Peyer's patch (tissue), 4 donors: Measurements from ENCODE around the gene OCA2.

ENCODE experiments used
- POLR2A ChIP-seq, 2 donors: fragments of 450-650 bp; IDR thresholded peaks; one replicate each; pipeline ENCODE4 v1.5.1; 2017; ENCODE audit warnings: antibody characterized with exemption in 2 of 2, mild to moderate bottlenecking in 2 of 2, moderate library complexity in 2 of 2
- TF ChIP-seq, protein P1 (sequence below), 6 experiments: fragments of 450-650 bp in 4 of 6; fragments of 200-600 bp in 2 of 6; sonication (generic) in 1 of 6; IDR thresholded peaks; one replicate each; pipeline ENCODE4 v1.5.1; 2017 to 2019; ENCODE audit warnings: antibody characterized with exemption in 6 of 6, mild to moderate bottlenecking in 3 of 6, moderate library complexity in 1 of 6

GRCh38 chr15:28051955-28052633, 47.0 kb downstream of the OCA2 start:
- TF ChIP-seq, protein P1, sequence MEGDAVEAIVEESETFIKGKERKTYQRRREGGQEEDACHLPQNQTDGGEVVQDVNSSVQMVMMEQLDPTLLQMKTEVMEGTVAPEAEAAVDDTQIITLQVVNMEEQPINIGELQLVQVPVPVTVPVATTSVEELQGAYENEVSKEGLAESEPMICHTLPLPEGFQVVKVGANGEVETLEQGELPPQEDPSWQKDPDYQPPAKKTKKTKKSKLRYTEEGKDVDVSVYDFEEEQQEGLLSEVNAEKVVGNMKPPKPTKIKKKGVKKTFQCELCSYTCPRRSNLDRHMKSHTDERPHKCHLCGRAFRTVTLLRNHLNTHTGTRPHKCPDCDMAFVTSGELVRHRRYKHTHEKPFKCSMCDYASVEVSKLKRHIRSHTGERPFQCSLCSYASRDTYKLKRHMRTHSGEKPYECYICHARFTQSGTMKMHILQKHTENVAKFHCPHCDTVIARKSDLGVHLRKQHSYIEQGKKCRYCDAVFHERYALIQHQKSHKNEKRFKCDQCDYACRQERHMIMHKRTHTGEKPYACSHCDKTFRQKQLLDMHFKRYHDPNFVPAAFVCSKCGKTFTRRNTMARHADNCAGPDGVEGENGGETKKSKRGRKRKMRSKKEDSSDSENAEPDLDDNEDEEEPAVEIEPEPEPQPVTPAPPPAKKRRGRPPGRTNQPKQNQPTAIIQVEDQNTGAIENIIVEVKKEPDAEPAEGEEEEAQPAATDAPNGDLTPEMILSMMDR (IDR thresholded peaks at IDR 0.05): no peak
- no peak for TF ChIP-seq POLR2A (IDR thresholded peaks at IDR 0.05)
